RWPE1 (cell line): ENCODE measurements around the gene SDHAF1.

Experiments
- CTCF ChIA-PET: fragments of 350-600 bp; sonication (Branson Sonifier 250); formaldehyde crosslinking; extraction: SDS; loops from one replicate; lab custom pipeline; 2021; lab: Yijun Ruan, JAX
- POLR2A ChIA-PET: fragments of 400-600 bp; formaldehyde crosslinking; extraction: SDS; loops from one replicate; lab custom pipeline; 2020; ENCODE audit warnings: antibody characterized with exemption; ENCODE audit not compliant: low non-redundant PET; lab: Yijun Ruan, JAX
- DNase-seq: peaks from one replicate; pipeline ENCODE4 v3.0.0; 2012; ENCODE audit warnings: low spot score
- H3K27ac ChIP-seq: fragments of 450-650 bp; 2 replicates; pipeline ENCODE4 v1.5.1; 2017
- TF ChIP-seq, protein P1 (sequence below): fragments of 450-650 bp; conservative IDR thresholded peaks from 2 replicates; pipeline ENCODE4 v1.5.1; 2017; ENCODE audit warnings: low read depth, mild to moderate bottlenecking

Gene SDHAF1

DNA sequence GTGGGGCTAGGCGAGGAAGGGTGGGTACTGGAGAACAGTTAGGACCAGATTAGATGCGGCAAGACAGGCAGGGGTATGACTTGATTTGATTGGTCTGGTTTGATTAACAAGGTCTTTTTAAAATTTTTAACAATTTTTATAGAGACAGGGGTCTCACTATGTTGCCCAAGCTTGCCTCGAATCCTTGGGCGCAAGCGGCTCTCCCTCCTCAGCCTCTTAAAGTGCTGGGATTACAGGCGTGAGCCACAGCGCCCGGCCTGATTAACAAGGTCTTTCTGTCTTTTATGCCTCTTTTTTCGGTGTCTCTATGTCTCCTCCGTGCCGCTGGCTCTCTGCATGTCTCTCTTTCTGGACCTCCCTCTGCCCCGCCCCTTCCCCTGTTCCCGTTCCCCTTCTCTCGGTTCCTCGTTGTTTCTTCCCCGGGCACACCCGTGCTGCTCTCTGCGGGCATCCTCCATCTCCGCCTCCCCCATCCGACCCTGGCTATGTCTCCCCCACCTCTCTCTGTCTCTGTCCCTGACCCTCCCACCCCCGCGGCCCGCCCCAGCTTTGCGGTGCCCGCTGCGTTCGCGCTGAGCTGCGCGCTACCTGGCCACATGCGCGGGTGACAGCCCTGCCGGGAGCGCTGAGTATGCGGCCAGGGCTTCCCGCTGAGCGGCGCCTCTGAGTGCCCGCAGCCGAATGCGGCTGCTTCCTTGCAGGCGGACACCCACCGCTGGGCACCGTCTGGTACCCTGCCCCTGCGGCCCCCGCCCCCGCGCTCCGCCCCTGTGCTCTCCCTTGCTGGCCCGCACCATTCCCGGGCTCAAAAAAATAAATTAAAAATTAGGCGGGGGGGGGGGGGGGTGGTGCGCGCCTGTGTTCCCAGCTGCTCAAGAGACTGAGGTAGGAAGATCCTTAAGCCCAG, 8.1 kb upstream of the SDHAF1 start:
- no peak overlapping the region for H3K27ac ChIP-seq
- ChIA-PET CTCF (no interaction called here), POLR2A (no interaction called here)
- TF ChIP-seq, protein P1, sequence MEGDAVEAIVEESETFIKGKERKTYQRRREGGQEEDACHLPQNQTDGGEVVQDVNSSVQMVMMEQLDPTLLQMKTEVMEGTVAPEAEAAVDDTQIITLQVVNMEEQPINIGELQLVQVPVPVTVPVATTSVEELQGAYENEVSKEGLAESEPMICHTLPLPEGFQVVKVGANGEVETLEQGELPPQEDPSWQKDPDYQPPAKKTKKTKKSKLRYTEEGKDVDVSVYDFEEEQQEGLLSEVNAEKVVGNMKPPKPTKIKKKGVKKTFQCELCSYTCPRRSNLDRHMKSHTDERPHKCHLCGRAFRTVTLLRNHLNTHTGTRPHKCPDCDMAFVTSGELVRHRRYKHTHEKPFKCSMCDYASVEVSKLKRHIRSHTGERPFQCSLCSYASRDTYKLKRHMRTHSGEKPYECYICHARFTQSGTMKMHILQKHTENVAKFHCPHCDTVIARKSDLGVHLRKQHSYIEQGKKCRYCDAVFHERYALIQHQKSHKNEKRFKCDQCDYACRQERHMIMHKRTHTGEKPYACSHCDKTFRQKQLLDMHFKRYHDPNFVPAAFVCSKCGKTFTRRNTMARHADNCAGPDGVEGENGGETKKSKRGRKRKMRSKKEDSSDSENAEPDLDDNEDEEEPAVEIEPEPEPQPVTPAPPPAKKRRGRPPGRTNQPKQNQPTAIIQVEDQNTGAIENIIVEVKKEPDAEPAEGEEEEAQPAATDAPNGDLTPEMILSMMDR, result no peak
- no peak for DNase-seq

DNA sequence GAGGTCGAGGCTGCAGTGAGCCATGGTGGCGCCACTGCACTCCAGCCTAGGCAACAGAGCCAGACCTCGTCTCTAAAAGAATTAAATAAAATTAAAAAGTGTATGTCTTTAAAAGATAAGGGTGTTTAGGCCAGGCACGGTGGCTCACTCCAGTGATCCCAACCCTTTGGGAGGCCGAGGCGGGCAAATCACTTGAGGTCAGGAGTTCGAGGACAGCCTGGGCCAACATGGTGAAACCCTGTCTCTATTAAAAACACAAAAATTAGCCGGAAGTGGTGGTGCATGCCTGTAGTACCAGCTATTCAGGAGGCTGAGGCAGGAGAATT, 7.5 kb upstream of the SDHAF1 start:
- CTCF ChIA-PET, result no interaction called here
- POLR2A ChIA-PET, result no interaction called here
- no peak for DNase-seq
- TF ChIP-seq, protein P1, result no peak
- H3K27ac ChIP-seq, result no peak overlapping the region

DNA sequence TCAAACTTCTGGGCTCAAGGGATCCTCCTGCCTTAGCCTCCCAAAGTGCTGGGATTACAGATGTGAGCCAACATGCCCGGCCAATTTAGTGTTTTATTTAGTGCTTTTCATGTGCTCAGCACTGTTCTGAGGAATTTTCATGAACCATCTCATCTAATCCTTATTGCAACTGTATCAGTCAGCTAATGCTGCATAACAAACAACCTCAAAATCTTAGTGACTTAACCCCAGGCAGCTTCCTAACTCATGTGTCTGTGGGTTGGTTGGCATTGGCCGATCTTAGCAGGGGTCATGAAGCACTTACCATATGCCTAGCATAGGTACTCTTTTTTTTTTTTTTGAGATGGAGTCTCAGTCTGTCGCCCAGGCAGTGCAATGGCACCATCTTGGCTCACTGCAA, 6.2 kb upstream of the SDHAF1 start:
- CTCF ChIA-PET, result no interaction called here
- POLR2A ChIA-PET, result no interaction called here
- no peak overlapping the region for H3K27ac ChIP-seq
- TF ChIP-seq, protein P1, result no peak
- no peak for DNase-seq

DNA sequence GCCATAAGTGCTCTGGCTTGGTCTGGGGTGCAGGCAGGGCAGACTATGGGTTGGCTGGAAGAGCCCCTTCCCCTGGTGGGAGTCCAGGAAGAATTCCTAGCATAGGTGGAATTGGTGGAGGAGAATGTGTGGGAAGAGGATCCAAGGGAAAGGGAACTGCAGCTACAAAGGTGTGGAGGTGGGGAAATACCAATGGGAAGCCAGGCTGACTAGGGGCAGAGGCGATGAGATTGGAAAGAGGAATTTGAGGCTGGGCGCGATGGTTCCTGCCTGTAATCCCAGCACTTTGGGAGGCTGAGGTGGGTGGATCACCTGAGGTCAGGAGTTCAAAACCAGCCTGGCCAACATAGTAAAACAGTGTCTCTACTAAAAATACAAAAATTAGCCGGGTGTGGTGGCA, 4.8 kb upstream of the SDHAF1 start:
- TF ChIP-seq, protein P1, result no peak
- CTCF ChIA-PET, result no interaction called here
- DNase-seq, result no peak
- POLR2A ChIA-PET, result interaction anchor here (0.5 kb wide), 1 partner anchor 8 kb away, joined by 7 read pairs; no protein-coding TSS in a partner anchor
- no peak overlapping the region for H3K27ac ChIP-seq

DNA sequence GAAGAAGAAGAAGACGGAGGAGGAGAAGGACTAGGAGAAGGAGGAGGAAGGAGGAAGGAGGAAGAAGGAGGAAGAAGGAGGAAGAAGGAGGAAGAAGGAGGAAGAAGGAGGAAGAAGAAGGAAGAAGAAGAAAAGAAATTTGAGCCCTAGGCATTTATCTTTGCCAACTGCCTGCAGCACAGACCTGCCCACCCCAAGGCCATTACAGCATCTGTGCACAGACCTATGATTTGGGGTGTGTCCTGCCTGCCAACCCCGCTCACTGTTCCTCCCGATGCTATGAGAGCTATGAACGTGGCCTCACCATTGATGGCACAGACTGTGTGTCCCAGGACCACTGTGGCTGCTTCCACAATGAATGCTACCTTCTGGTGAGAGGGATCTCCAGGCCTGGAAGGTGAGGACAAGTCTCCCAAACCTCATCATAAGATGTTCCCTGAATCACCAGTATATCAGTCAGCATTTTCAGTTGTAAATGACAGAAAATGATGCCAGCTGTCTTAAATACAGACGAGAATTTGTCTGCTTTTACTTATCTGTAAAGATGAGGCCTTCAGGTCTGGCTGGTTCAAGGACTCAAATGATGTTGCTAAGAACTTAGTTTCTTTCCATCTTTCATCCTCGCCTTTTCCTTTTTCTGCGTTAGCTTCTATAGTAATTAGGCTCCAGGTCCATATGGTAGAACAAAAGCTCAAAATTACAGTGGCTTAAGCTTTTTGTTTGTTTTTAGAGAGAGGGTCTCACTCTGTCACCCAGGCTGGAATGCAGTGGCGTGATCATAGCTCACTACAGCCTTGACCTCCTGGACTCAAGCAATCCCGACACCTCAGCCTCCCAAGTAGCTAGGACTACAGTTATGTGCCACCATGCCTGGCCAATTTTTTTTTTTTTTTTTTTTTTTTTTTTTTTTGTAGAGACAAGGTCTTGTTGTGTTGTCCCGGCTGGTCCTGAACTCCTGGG, 3.9 kb upstream of the SDHAF1 start:
- TF ChIP-seq, protein P1, result no peak
- DNase-seq, result no peak
- ChIA-PET POLR2A (interaction anchor here (0.5 kb wide), 1 partner anchor 9 kb away, joined by 7 read pairs; no protein-coding TSS in a partner anchor), CTCF (no interaction called here)
- no peak overlapping the region for H3K27ac ChIP-seq
